Cerebellar cortex (tissue), 1 donor: Measurements from ENCODE around the gene PRPF40A.

Source experiments
- DNase-seq: peaks from one replicate; pipeline ENCODE4 v3.0.0-alpha.2; 2015; ENCODE audit warnings: low spot score

The PRPF40A gene

DNA sequence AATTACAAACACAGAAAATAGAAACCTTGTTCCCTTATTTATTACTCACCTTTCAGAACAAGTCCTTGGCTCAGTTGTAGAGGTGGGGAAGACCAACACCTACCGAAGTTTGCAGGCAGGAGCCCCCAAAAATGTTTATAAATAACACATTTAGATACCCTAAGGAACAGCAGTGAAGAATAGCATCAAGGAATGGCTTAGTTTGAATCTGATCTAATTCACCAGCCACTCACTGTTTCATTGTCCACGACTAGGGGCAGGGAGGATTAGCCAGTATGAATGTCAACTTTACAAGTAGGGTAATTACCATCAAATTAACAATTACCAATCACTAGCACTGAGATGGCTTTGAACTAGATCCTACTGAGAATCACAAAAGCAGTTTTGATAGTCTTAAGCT is 65.4 kb downstream of the PRPF40A start:
- no peak for DNase-seq

DNA sequence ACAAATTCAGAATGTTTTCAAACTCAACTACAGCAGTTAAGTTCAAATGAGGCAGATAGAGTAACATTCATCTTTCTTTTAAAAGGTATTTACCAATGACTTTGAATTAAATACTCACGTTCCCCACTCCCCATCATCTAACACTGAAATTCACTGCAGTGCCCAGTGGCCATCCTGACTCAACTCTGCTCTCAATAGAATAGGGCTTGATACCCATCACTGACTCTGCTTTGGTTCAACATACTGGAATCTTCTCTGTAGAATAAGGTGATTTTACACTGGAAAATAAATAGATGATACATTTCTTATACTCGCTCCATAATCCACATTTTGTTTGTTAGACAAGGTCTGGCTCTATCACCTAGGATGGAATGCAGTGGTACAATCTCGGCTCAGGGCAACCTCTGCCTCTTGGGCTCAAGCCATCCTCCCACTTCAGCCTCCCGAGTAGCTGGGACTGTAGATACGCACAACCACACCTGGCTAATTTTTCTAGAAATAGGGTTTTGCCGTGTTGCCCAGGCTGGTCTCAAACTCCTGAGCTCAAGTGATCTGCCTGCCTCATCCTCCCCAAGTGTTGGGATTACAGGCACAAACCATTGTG is 66.4 kb downstream of the PRPF40A start:
- DNase-seq, result no peak

DNA sequence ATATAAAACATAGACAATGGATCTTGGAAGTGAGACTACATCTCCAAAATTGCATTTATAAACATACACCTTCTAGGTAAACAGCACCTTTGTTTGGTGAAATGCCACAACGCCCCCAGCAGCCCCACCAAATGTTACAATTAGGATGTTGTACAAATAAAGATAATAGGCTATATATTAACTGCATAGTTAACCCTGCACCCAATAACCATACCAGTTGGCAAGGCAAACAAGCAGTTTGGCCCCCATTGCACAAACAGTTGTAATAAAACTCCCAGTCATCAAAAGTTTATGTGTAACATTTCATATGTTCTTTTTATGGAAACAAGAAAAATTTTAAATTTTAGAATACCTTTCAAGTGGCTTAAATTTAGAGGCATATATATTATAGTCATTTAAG is 67.3 kb downstream of the PRPF40A start:
- no peak for DNase-seq

DNA sequence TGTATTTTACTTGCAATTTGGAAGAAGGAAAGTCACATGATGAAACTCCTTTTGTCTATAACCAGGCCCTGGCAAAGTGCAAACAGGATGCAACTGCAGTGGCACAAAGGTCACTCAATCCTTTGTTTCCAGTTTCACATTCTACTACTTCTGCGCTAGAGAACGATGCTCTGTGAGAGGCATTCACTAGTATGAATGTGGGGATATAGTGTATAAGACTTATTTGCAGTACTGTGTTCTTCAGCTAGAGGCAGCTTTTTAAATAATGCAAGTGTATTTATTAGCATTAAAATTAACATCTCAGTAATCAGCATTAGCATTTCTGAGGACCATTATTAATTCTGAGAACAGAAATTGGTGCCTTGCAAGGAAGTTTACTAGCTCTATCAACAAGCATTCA is 68.9 kb downstream of the PRPF40A start:
- peak; percentile 33 for DNase-seq

DNA sequence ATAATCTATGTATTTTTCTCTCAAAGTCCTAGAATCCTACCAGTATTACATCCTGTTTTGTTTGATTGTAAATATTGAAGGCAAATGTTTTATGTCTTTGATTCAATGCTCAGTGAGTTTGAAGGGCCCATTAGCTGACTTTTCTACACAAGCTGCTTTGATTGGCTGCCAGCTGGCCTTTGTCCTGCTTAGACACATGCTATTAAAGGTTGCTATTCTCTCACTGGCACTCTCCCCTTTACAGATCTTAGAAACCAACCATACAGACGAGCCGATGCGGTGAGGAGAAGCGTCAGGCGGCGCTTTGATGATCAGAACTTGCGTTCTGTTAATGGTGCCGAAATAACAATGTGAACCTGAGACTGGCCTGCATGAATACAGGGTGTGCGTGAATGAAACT is 69.7 kb downstream of the PRPF40A start:
- peak; percentile 86 for DNase-seq

DNA sequence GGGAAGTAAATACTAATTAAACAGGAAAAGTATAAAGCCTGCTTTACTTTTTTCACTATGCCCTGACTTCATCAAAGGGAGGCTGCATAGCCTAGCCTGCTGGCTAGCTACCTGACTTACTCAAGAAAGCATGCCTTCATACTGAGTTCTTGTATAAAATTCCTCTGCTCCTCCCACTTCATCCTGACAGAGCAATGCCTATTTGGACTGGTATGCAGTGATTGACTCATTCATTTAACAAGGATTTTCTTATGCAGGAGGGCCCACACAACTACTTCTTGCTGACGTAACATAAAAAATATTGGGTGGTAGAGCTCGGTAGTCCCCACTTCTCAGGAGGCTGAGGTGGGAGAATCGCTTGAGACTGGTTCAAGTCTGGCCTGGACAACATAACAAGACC is 70.5 kb downstream of the PRPF40A start:
- DNase-seq, result peak; percentile 22

DNA sequence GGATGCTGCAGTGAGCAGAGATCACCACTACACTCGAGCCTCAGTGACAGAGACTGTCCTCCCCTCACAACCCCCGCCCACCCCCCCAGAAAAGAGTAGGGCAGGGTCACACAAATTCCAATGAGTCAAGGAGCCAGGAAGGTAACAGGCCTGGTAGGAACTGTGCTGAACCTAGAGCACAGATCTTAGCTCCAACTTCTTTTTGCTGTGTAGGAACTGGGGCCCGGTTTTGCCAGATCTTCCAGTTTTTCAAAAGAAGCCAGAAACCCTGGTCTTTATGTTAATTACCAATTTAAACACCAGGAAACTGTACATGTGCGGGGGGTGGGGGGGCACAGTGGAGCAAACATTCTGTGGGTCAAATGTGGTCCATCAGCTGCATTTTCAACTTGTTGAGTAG is 71.0 kb downstream of the PRPF40A start:
- DNase-seq, result no peak

DNA sequence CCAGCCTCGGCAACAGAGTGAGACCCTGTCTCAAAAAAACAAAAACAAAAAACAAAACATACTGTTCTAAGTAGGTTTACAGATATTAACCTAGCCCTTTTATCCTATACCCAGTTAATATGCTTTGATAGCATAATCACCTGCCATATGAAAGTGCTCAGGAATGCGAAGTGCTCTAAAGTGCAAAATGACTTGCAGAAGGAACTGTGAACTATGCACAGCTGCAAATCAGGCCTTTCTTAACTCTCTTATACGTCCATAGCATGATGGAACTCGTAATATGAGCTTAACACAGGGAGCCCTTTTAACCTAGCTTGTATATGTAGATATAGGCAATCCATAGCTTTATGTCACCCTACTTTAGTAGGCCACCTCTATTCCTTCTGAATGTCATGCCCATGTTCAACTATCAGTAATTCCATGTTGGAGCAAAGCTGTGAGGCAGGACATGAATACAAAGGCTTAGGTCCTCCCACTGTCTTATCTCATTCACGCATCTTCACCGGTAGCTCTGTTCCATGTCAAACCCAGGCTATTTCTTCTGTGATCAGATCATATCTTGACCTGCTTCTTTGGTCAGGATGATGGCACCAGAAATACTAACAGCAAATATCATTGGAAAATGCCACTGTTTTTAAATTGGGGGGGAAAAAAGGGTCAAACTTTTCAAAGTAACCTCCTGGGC is 72.9 kb downstream of the PRPF40A start:
- DNase-seq, result no peak

DNA sequence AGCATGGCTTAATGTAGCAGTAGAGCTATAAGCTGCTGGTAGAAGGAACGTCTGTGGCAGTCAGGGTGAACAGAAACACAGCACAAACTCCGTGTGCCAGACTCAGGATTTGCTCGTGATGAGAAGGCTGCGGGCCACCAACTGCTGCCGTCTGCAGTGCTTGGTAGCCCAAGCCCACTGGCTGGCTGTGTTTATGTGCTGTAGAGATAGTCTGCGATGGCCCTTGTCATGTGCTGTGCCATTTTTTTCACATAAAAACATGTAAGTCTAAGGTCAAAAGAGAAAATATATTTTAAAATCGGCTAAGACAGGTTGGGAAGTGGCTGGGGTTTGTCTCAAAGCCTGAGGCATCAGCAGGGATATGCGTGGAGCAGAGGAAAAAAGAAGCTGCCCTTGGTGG is 78.7 kb downstream of the PRPF40A start:
- DNase-seq, result no peak

DNA sequence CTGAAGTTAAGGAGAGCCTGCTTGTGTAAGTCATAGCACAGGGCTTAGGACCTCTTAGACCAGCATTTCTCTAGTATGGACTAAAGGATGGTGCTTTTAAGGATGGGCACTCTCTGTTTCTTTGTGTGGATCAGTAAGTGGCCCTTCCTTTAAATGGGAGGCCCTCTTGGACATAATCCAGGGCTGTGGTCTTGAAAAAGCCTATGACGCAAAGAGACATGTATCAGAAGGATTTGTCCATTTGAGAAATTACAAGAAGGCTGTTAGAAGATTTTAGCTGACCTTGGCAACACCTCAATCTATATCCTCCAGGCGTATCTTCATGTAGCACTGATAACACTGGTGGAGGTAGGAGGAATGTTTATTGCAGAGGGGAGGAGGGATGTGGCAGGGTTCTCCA is 79.2 kb downstream of the PRPF40A start:
- DNase-seq, result no peak

DNA sequence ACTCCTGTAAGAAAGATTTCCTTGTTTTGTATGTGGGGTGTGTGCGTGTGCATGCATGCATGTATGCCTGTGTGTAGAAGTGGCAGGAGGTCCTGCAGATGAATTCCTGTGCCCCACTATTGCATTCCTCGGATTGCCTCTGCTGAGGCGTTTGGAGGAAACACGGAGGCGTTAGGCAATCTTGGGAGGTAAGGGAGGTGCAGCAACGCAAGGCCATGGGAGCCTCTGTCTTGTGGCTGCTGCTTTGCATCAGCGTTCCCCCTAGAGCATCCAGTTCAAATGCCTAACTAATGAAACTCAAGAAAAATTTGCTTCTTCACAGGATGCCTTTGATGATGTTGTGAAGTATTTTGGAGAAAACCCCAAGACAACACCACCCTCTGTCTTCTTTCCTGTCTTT is 80.0 kb downstream of the PRPF40A start:
- no peak for DNase-seq

DNA sequence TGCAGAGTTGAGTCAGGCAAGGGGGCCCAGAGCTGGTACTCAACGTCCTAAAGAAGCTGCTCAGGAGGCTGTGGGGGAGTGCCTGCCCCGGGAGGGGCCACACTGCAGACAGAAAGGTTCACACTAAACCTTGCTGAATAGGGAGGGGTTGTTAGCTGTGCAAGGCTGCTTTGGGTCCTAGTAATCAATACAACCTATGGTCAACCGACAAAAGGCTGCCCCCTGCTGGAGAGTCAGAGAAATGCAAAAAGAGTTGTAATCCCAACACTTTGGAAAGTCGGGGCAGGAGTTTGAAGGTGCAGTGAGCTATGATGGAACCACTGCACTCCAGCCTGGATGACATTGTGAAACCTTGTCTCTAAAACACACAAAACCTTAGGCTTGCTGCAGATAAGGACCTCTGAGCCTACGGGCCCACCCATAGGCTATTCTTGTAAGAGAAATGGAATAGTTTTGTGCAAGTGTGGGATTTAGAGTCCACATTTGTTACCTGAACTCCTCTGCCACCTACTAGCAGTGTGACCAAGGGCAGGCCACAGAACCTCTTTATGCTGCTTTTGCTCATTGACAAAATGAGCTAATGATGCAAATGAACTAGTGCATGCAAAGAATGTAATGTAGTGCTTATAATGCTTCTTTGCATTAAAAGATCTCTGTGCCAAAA is 81.5 kb downstream of the PRPF40A start:
- DNase-seq, result peak; percentile 67

DNA sequence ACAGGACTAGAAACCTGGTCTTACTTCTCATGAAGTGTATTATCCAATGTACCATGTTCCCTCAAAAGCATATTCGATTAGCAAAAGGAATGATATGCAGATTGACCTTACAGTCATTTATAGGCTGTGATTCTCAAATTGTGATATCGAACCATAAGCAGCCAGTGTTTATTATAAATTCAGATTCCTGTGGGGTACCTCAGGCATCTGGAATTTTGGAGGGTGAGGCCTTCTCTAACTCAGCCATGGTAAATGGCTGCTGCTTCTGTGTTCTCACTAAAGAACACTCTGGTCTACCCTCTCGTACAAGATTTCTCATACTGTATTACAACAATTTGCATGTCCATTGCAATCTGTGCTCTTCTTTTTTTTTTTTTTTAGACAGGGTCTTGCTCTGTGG is 84.5 kb downstream of the PRPF40A start:
- no peak for DNase-seq

DNA sequence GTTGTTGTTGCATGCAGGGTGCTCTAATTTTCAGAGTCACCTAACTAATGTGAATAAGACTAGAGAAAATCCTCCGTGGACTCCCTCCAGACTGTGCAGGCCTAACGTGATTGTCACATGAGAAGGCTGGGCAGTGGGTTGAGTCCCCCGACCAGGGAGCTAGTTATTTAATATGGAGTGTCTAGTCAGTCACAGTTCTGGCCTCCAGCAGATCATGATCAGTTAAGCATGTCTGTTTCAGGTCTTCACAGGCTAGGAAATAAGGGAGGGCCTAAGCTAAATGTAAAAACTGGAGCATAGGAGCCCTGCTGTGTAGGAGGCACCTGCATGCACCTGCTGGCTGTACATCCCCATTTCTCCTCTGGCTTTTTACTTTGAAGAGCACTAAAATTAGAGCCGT is 86.8 kb downstream of the PRPF40A start:
- no peak for DNase-seq

DNA sequence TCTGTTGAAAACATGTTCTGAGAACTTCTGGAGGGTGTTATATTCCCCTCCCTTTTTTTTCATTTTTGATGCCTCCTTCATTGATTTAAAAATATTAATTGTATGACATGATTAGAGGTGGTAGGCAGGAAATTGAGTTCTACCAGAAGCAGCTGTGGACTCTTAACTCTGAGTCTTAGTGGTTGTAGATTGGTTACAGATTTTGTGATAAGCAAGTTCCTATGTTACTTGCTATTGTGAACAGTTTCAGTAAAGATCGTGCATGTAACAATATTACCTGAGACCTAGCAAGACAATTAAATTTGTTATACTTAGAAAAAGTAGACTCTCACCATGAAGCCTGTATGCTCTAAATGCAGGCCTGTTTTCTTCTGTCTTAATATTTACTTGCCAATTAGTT is 88.1 kb downstream of the PRPF40A start:
- DNase-seq, result no peak

DNA sequence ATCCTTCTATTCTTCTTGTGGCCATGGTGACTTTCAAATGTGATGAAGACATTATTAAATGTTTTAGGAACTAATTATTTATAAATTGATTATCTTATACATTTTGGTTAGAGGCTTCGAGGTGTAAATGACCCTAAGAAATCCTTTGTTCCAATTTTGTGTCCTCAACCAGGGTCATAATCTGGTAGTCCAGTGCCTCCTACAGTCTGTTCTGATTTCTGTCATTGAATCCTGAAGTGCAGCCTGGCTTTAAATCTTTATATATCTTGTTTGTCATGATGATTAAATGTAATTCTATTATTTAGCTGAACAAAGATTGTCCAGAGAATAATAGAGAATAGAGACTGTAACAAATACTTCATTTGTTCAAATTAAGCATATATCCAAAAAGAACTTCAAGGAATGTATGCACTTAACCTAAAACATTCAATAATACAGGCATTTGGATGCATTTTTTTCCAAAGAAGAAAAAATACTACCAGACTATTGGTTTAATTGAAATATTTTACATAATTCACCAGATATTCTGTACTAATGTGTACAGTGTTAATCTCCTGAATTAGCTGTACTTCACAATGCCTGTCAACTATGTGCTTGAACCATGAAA is 89.8 kb downstream of the PRPF40A start:
- peak; percentile 52 for DNase-seq

DNA sequence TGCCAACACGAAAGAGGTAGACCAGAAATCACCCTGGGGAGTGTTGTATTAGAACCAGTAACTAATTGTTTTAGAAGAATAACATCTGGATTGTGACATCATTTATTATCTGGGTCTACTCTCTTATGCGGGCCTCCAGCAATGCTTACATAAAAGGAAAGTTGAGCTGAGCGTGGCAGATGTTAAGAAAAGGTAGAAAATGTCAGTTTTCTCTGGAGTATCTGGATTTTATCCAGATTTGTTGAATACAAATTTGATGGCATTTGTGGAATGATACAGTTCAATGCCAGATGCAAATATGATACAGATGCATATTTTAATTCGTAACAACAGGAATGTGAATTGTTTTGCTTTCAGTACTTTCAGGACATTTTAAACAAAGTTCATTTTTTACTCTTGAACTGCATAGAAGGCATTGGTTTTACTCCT is 90.3 kb downstream of the PRPF40A start:
- DNase-seq, result no peak

DNA sequence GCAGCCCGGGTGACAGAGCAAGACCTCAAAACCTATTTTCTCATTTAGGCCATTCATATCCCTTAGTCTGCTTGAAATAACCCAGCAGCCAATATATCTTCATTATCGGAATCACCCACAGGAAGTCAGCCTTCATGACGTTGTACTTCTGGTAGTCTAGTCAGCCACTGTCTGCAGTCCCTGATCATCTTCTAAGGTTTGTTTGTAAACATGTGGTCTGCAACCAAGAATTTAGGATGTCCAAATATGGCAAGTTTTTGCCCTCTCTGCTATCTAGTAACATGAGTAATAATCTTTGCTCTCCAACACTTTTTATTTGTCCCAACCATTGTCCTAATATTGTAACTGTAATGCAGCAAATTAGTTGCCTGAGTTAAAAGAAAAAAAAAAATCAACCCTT is 92.5 kb downstream of the PRPF40A start:
- no peak for DNase-seq

DNA sequence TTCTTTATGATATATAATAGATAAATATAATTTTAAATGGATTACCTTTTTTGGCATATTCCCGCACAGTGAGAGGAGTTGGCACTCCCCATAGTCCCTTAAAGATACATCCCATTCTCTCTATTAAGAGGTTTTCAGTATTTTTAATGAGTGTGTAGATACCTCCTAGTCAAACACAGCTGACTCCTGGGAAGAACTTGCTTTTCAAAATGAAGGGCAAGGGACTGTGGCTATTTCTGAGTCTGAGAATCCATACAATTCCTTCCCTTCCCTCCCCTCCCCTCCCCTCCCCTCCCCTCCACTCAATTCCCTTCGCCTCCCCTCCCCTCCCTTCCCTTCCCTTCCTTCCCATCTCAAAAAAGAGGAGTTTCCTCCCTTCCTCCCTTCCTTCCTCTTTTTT is 93.5 kb downstream of the PRPF40A start:
- no peak for DNase-seq

DNA sequence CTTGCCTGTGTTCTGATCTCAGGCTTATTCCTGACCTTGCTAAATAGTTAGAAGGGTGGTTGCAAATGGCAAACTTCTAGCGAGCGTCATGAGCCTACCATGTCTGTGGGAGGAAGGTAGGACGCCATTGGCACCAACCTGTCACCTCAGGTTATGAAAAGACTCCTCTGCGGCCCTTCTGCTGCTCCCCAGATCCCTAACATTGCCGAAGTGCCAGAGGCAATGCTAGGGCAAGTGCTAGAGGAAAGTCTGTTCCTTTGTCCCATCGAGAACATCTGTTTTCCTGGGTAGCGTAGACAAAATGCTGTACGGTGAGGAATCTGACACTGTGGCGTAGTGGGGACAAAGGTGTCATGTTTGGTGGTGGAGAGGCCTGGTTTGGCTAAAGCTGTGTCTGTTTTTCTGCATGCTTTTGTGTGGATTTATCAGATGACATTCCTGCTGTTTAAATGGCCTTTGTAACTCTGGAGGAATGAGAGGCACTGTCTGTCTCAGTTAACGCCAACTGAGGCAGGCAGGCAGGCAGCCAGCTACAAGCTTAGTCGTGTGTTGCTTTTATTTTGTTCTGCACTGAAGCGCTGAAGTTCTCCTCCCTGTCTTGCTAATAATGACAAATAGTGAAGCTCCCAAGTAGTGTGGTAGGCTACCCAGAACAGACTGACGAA is 94.1 kb downstream of the PRPF40A start:
- DNase-seq, result no peak

DNA sequence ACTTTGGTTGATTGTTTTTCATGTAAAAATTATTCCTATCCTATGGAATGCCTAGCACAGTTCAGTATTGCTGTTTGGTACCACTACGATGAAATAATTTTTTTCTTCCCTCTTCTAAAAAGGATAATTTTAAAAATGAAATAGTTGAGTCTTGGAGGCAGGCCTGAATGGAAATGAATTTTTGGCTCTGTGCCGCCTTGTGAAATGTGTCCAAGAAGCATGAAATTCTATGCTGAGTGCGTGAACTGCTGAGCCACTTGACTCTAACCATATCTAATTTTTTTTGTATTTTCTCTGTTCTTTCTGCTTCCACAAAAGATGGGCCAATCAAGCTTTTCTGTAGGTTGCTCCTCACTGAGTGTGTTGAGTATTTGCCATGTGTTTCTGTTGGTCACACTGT is 95.0 kb downstream of the PRPF40A start:
- DNase-seq, result peak; percentile 46

DNA sequence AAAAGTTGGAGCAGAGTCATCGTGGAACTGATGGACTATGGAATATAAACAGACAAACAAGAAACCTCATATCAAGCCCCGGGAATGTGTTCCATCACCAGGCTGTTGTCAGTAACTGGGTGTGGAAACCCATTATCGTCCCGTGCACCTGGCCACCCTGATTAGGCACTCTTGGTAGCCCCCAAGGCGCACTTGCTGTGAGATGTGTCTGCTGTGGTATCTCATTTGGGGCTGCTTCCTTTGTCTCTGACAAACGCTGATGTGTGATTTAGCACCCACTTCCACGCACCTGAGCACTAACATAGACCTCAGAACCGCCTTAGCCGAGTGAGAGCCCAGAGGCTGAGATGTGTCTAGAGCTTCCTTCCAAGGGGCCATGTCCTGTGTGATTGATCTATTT is 96.3 kb downstream of the PRPF40A start:
- no peak for DNase-seq

DNA sequence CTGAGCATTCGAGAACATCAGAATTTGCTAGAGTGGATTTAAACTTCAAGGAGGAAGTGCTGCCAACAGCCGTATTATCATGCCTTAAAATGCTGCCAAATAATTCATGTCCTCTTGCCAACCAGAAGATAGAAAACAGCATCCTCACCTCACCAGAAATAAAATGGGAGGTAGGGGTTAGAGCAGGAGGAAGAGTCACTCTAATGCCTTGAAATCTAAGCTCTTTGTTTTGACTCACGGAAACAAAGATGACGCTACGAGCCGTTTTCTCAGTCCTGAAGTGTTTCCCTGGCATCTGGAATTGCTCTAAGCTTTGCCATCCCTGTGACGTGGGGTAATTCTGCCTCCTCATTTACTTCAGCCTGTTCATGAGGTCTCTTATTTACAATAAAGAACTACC is 97.1 kb downstream of the PRPF40A start:
- DNase-seq, result peak; percentile 63
